ENCODE data around the gene VAV3. TPM values are rescaled to one million over a fixed set of nuclear protein-coding genes. Genes with fewer than 3 reads are reported as not detected.
A peak's percentile ranks its signal among the peaks of the same experiment; 100 is the strongest.

Gene VAV3
- total and polyA plus RNA-seq, 10 of the 15 experiments (the other 5 are each of a cell fraction or from before 2014, with no cell fraction given): 0.84 to 5.5 (median 3.4) TPM

- TF ChIP-seq NFYA (IDR thresholded peaks at IDR 0.05; ENCODE audit: borderline replicate concordance, low read depth, low read length): no peak
- no peak for TF ChIP-seq SMARCA5 (IDR thresholded peaks at IDR 0.05)
- no peak for TF ChIP-seq RAD51 (IDR thresholded peaks at IDR 0.05)
- TF ChIP-seq POU2F2 (IDR thresholded peaks at IDR 0.05; ENCODE audit: borderline replicate concordance, low read depth, low read length): no peak
- no peak for TF ChIP-seq FOXM1 (IDR thresholded peaks at IDR 0.05; ENCODE audit: low read depth, low read length)
- no peak for TF ChIP-seq E2F4 (IDR thresholded peaks at IDR 0.05; ENCODE audit: low read depth, low read length)
- no peak for TF ChIP-seq CREM (IDR thresholded peaks at IDR 0.05; ENCODE audit: low read depth)
Measured at GRCh38 chr1:107940017-107940577, 24.9 kb downstream of the VAV3 start (continued).

- Histone ChIP-seq H3K4me2 (ENCODE audit: control insufficient read depth, insufficient read depth) (no peak overlapping the region), H3K27me3 (replicated peaks in 1 of 2; ENCODE audit: control insufficient read depth in 2 of 2, insufficient read depth in 2 of 2, low read length in 1 of 2) (no peaks in the 10 kb centered on the region), H4K20me1 (ENCODE audit: control insufficient read depth, insufficient read depth) (no peaks in the 10 kb centered on the region), H3K4me1 (ENCODE audit: control insufficient read depth, insufficient read depth, low read length) (peaks cover 23% of the 10 kb centered on the region), H3K4me3 (no peak overlapping the region), H3K9me3 (replicated peaks; ENCODE audit: control insufficient read depth, insufficient read depth, low read length) (no peaks in the 10 kb centered on the region; the same call in 2 of the 3 replicates), H3K79me2 (ENCODE audit: control insufficient read depth, insufficient read depth, low read length) (no peaks in the 10 kb centered on the region; the same call in 1 of the 2 replicates), H2AFZ (ENCODE audit: control insufficient read depth, low read depth, low read length) (no peak overlapping the region), H3K9ac (ENCODE audit: control insufficient read depth, insufficient read depth, low read length) (no peak overlapping the region), H3K27ac (ENCODE audit: control insufficient read depth, insufficient read depth) (no peak overlapping the region), H3K36me3 (ENCODE audit: control insufficient read depth in 2 of 2, insufficient read depth in 2 of 2, low read length in 1 of 2) (no peaks in the 10 kb centered on the region)
- no TSS peak for BruUV-seq (replicated peaks)
- in situ Hi-C loops (cut with MboI) (no loop called here), intact Hi-C loops (cut with micrococcal nuclease; ENCODE audit: unreplicated experiment) (no loop called here)
- FAIRE-seq (no peak), ATAC-seq (no peak), DNase-seq (ENCODE audit: low read depth, low spot score) (no peak)
- ChIA-PET POLR2A (interaction anchor here (0.6 to 1.4 kb wide), 2 partner anchors 10 to 15 kb away, joined by 3 to 4 read pairs; no protein-coding TSS in a partner anchor), CTCF (interaction anchor here (1.2 to 1.4 kb wide), 3 partner anchors 10 to 186 kb away, joined by 3 to 8 read pairs (median 4); no protein-coding TSS in a partner anchor), RAD21 (ENCODE audit: unreplicated experiment) (interaction anchor here (1.1 to 1.4 kb wide), 2 partner anchors 157 to 158 kb away, joined by 3 read pairs; no protein-coding TSS in a partner anchor), SMC1A (ENCODE audit: uncharacterized antibody, unreplicated experiment) (interaction anchor here (0.9 to 1.4 kb wide), 4 partner anchors 30 to 187 kb away, joined by 3 to 6 read pairs (median 4); no protein-coding TSS in a partner anchor)
- TF ChIP-seq STAT1 (conservative IDR thresholded peaks at IDR 0.05) (no peak), REST (IDR thresholded peaks at IDR 0.05; ENCODE audit: low read depth, low read length) (peak; percentile 66), TBL1XR1 (IDR thresholded peaks at IDR 0.05; ENCODE audit: low read depth, low read length) (no peak), NBN (IDR thresholded peaks at IDR 0.05) (no peak), MAX (IDR thresholded peaks at IDR 0.05; ENCODE audit: low read depth, low read length) (no peak), RB1 (IDR thresholded peaks at IDR 0.05; ENCODE audit: borderline replicate concordance) (no peak)
- 77% methylated on average over 3 of the region's 3 CpGs for WGBS (ENCODE audit: insufficient coverage, insufficient replicate concordance, low lambda C conversion rate, missing lambda C conversion rate)
Measured at GRCh38 chr1:107939256-107939655, 25.7 kb downstream of the VAV3 start.

Measured in GM12878 (cell line).